GM18520 (cell line): ENCODE measurements around the gene ZNF274.
"Not testable (repeated sequence)": the region's sequence is repeated elsewhere in the genome, so short reads cannot be mapped to it uniquely, and the experiment has no call there.

Experiments used
- ATAC-seq: cut with Tn5 transposase; IDR thresholded peaks from one replicate; pipeline ENCODE4 v1.9.1; 2021; ENCODE audit not compliant: unreplicated experiment

Gene ZNF274

GRCh38 chr19:58182989-58183816 is at the start of gene ZNF274:
ZNF274 (plus strand) TSS chr19:58183061; CDS start chr19:58183966, 905 bp downstream.
- ATAC-seq = peak; percentile 90

- ATAC-seq = no peak
Observed at GRCh38 chr19:58134244-58134643, 48.6 kb upstream of the ZNF274 start.

GRCh38 chr19:58145849-58146248 is 37.0 kb upstream of the ZNF274 start:
- ATAC-seq = no peak

- ATAC-seq = not testable (repeated sequence)
Observed at GRCh38 chr19:58147475-58147874, 35.4 kb upstream of the ZNF274 start.

GRCh38 chr19:58150328-58150921 is 32.4 kb upstream of the ZNF274 start, which contains the start of gene ZNF329:
ZNF329 (minus strand) TSS chr19:58150789; CDS start chr19:58129503, 21,286 bp downstream.
- ATAC-seq = peak; percentile 50

GRCh38 chr19:58153386-58153785 is 29.5 kb upstream of the ZNF274 start:
- no peak for ATAC-seq

- ATAC-seq = no peak
Observed at GRCh38 chr19:58154287-58154678, 28.6 kb upstream of the ZNF274 start.

- peak; percentile 62 for ATAC-seq
Observed at GRCh38 chr19:58154679-58155648, 27.9 kb upstream of the ZNF274 start.

- no peak for ATAC-seq
Observed at GRCh38 chr19:58157045-58157728, 25.7 kb upstream of the ZNF274 start.

GRCh38 chr19:58166268-58166667 is 16.6 kb upstream of the ZNF274 start:
- no peak for ATAC-seq

GRCh38 chr19:58166708-58167280 is 16.1 kb upstream of the ZNF274 start:
- ATAC-seq = no peak

- ATAC-seq = no peak
Observed at GRCh38 chr19:58170860-58171259, 12.0 kb upstream of the ZNF274 start.

- ATAC-seq = no peak
Observed at GRCh38 chr19:58181902-58182576, 822 bp upstream of the ZNF274 start.

GRCh38 chr19:58182577-58182988 is 278 bp upstream of the ZNF274 start:
- ATAC-seq = no peak

- ATAC-seq = no peak
Observed at GRCh38 chr19:58183817-58184215, 955 bp downstream of the ZNF274 start.

GRCh38 chr19:58196901-58197616 is 14.2 kb downstream of the ZNF274 start:
- ATAC-seq = no peak

- ATAC-seq = no peak
Observed at GRCh38 chr19:58203814-58204475, 21.1 kb downstream of the ZNF274 start.

- ATAC-seq = no peak
Observed at GRCh38 chr19:58204566-58204965, 21.7 kb downstream of the ZNF274 start.
